WTC11 (cell line): Measurements from ENCODE around the gene SSR2. TPM values are rescaled to one million over a fixed set of nuclear protein-coding genes. Genes with fewer than 3 reads are reported as not detected.
"Not testable (repeated sequence)": the region's sequence is repeated elsewhere in the genome, so short reads cannot be mapped to it uniquely, and the experiment has no call there.

ENCODE experiments used
- ATAC-seq: fragments of 200-7000 bp; cut with Tn5 transposase; 2 replicates; pipeline ENCODE4 v1.10.0; 2021; ENCODE audit warnings: mild to moderate bottlenecking, moderate library complexity
- CTCF ChIA-PET: fragments of 300-600 bp; sonication (Branson Sonifier 250); formaldehyde crosslinking; loops from one replicate; lab custom pipeline; 2021; ENCODE audit warnings: antibody characterized with exemption; lab: Charles Lee
- POLR2A ChIA-PET: fragments of 350-600 bp; sonication (Branson Sonifier 250); formaldehyde crosslinking; loops from one replicate; lab custom pipeline; 2021; ENCODE audit warnings: antibody characterized with exemption; lab: Charles Lee
- DNase-seq: peaks from one replicate; pipeline ENCODE4 v3.0.0; 2021; ENCODE audit warnings: low spot score
- H3K27ac Mint-ChIP-seq: 2 replicates; pipeline ENCODE4 v1.8.0; 2021; ENCODE audit warnings: mixed read lengths
- H3K27me3 Mint-ChIP-seq: 2 replicates; pipeline ENCODE4 v1.8.0; 2021; ENCODE audit warnings: low read depth, mild to moderate bottlenecking, moderate library complexity, mixed read lengths
- H3K36me3 Mint-ChIP-seq: 2 replicates; pipeline ENCODE4 v1.8.0; 2021; ENCODE audit warnings: mixed read lengths
- H3K4me1 Mint-ChIP-seq: 2 replicates; pipeline ENCODE4 v1.8.0; 2022; ENCODE audit warnings: mixed read lengths
- H3K4me3 Mint-ChIP-seq: 2 replicates; pipeline ENCODE4 v1.8.0; 2021; ENCODE audit warnings: mild to moderate bottlenecking, moderate library complexity, mixed read lengths
- H3K9me3 Mint-ChIP-seq: 2 replicates; pipeline ENCODE4 v1.8.0; 2021; ENCODE audit warnings: mixed read lengths
- CDX4 ChIP-seq: fragments of 250-450 bp; sonication (Bioruptor Pico); IDR thresholded peaks from 2 replicates; pipeline ENCODE4 v1.9.0; 2021; ENCODE audit warnings: moderate library complexity, mild to moderate bottlenecking, inconsistent platforms, borderline replicate concordance
- E2F5 ChIP-seq: sonication (generic); formaldehyde crosslinking; IDR thresholded peaks from 2 replicates; pipeline ENCODE4 v1.8.1; 2022; ENCODE audit warnings: mild to moderate bottlenecking, moderate library complexity, missing genetic modification reagents
- PRRX2 ChIP-seq: fragments of 250-450 bp; sonication (Bioruptor Pico); IDR thresholded peaks from 2 replicates; pipeline ENCODE4 v1.8.0; 2021; ENCODE audit warnings: mild to moderate bottlenecking
- STAT6 ChIP-seq: sonication (generic); formaldehyde crosslinking; conservative IDR thresholded peaks from 2 replicates; pipeline ENCODE4 v1.8.1; 2023; ENCODE audit warnings: mild to moderate bottlenecking, low read depth, missing genetic modification reagents, moderate library complexity
- TEAD1 ChIP-seq: sonication (generic); formaldehyde crosslinking; IDR thresholded peaks from 2 replicates; pipeline ENCODE4 v1.8.0; 2022; ENCODE audit warnings: mild to moderate bottlenecking, missing genetic modification reagents
- ZNF317 ChIP-seq: sonication (generic); formaldehyde crosslinking; IDR thresholded peaks from 2 replicates; pipeline ENCODE4 v1.8.1; 2023; ENCODE audit warnings: low read depth, mild to moderate bottlenecking, moderate library complexity, missing genetic modification reagents, borderline replicate concordance
- ZNF416 ChIP-seq: fragments of 250-450 bp; sonication (Bioruptor Pico); IDR thresholded peaks from 2 replicates; pipeline ENCODE4 v1.9.0; 2021; ENCODE audit warnings: mild to moderate bottlenecking, inconsistent platforms
- total RNA-seq: library from RNA; stranded (reverse); gene quantifications from 3 replicates; pipeline ENCODE4 v1.2.3, GENCODE V29; 2021
- TF ChIP-seq, protein P1 (sequence below): sonication (generic); formaldehyde crosslinking; IDR thresholded peaks from 2 replicates; pipeline ENCODE4 v1.8.0; 2022; ENCODE audit warnings: missing genetic modification reagents
- TF ChIP-seq, protein P2 (sequence below): sonication (generic); formaldehyde crosslinking; IDR thresholded peaks from 2 replicates; pipeline ENCODE4 v1.8.0; 2023; ENCODE audit warnings: mild to moderate bottlenecking, missing genetic modification reagents

The SSR2 gene
- total RNA-seq, 1 experiment from 2014 or later, result 175 TPM

GRCh38 chr1:156042828-156043227, 22.1 kb upstream of the SSR2 start (continued):
- TF ChIP-seq STAT6 (CRISPR knock-in tag), result no peak
- TF ChIP-seq, protein P1, sequence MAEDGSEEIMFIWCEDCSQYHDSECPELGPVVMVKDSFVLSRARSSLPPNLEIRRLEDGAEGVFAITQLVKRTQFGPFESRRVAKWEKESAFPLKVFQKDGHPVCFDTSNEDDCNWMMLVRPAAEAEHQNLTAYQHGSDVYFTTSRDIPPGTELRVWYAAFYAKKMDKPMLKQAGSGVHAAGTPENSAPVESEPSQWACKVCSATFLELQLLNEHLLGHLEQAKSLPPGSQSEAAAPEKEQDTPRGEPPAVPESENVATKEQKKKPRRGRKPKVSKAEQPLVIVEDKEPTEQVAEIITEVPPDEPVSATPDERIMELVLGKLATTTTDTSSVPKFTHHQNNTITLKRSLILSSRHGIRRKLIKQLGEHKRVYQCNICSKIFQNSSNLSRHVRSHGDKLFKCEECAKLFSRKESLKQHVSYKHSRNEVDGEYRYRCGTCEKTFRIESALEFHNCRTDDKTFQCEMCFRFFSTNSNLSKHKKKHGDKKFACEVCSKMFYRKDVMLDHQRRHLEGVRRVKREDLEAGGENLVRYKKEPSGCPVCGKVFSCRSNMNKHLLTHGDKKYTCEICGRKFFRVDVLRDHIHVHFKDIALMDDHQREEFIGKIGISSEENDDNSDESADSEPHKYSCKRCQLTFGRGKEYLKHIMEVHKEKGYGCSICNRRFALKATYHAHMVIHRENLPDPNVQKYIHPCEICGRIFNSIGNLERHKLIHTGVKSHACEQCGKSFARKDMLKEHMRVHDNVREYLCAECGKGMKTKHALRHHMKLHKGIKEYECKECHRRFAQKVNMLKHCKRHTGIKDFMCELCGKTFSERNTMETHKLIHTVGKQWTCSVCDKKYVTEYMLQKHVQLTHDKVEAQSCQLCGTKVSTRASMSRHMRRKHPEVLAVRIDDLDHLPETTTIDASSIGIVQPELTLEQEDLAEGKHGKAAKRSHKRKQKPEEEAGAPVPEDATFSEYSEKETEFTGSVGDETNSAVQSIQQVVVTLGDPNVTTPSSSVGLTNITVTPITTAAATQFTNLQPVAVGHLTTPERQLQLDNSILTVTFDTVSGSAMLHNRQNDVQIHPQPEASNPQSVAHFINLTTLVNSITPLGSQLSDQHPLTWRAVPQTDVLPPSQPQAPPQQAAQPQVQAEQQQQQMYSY, result no peak
- TF ChIP-seq TEAD1 (CRISPR knock-in tag), result no peak

DNA sequence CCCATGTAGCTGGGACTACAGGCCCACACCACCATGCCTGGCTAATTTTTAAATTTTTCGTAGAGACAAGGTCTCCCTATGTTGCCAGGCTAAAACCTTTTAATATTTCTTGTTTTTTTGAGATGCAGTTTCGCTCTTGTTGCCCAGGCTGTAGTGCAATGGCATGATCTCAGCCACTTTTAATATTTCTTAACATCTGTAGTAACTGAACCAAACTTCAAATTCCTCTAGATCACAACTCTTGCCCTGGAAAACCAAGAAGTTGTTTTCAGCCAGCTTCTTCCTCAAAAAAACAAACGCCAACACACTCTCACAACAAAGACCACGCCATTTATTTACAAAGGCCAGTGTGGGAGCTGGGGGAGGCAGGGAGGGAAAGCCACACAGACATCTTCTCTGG, 14.2 kb upstream of the SSR2 start:
- DNase-seq, H3K4me3 Mint-ChIP-seq, H3K9me3 Mint-ChIP-seq, POLR2A ChIA-PET, H3K27me3 Mint-ChIP-seq, ATAC-seq, H3K27ac Mint-ChIP-seq, H3K4me1 Mint-ChIP-seq, CTCF ChIA-PET: not testable (repeated sequence)
- H3K36me3 Mint-ChIP-seq, result peaks cover 13% of the 10 kb centered on the region

- H3K4me3 Mint-ChIP-seq, result no peak overlapping the region
- peaks cover 7% of the 10 kb centered on the region for H3K36me3 Mint-ChIP-seq
- TF ChIP-seq E2F5, result no peak
- TF ChIP-seq, protein P1, result no peak
- TF ChIP-seq ZNF317, result no peak
- CTCF ChIA-PET, result interaction anchor here (0.6 to 5.2 kb wide), 4 partner anchors 10 to 184 kb away, joined by 3 to 36 read pairs (median 3); no protein-coding TSS in a partner anchor
- H3K9me3 Mint-ChIP-seq, result no peaks in the 10 kb centered on the region
- no peaks in the 10 kb centered on the region for H3K27me3 Mint-ChIP-seq
- no peak for ATAC-seq
- POLR2A ChIA-PET, result interaction anchor here (0.7 to 1.1 kb wide), 2 partner anchors 28 to 51 kb away, joined by 4 read pairs; partner anchors contain the start of gene RAB25
- no peak overlapping the region for H3K27ac Mint-ChIP-seq
- DNase-seq, result no peak
- no peaks in the 10 kb centered on the region for H3K4me1 Mint-ChIP-seq
These were observed 12.3 kb upstream of the SSR2 start for GRCh38 chr1:156033011-156033410.

GRCh38 chr1:156026588-156026987, 5.8 kb upstream of the SSR2 start:
- TF ChIP-seq, protein P2, sequence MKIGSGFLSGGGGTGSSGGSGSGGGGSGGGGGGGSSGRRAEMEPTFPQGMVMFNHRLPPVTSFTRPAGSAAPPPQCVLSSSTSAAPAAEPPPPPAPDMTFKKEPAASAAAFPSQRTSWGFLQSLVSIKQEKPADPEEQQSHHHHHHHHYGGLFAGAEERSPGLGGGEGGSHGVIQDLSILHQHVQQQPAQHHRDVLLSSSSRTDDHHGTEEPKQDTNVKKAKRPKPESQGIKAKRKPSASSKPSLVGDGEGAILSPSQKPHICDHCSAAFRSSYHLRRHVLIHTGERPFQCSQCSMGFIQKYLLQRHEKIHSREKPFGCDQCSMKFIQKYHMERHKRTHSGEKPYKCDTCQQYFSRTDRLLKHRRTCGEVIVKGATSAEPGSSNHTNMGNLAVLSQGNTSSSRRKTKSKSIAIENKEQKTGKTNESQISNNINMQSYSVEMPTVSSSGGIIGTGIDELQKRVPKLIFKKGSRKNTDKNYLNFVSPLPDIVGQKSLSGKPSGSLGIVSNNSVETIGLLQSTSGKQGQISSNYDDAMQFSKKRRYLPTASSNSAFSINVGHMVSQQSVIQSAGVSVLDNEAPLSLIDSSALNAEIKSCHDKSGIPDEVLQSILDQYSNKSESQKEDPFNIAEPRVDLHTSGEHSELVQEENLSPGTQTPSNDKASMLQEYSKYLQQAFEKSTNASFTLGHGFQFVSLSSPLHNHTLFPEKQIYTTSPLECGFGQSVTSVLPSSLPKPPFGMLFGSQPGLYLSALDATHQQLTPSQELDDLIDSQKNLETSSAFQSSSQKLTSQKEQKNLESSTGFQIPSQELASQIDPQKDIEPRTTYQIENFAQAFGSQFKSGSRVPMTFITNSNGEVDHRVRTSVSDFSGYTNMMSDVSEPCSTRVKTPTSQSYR (CRISPR knock-in tag), result no peak
- TF ChIP-seq ZNF416 (CRISPR knock-in tag), result no peak
- no peak for TF ChIP-seq CDX4 (CRISPR knock-in tag)
- no peak for TF ChIP-seq PRRX2 (CRISPR knock-in tag)
- ATAC-seq (no peak), DNase-seq (no peak)
- ChIA-PET POLR2A (interaction anchor here (1.7 kb wide), 1 partner anchor 14 kb away, joined by 4 read pairs; no protein-coding TSS in a partner anchor), CTCF (interaction anchor here (1.0 to 1.5 kb wide), 21 partner anchors 11 to 123 kb away, joined by 3 to 74 read pairs (median 6); partner anchors contain the start of genes KHDC4 and RAB25)
- Mint-ChIP-seq H3K9me3 (no peaks in the 10 kb centered on the region), H3K4me1 (peaks cover 5% of the 10 kb centered on the region), H3K27ac (no peak overlapping the region), H3K36me3 (no peaks in the 10 kb centered on the region), H3K27me3 (peaks cover 28% of the 10 kb centered on the region), H3K4me3 (no peak overlapping the region)
